Keratinocyte (primary cell): ENCODE data around the gene SLCO1B3.
"Not testable (repeated sequence)": the region's sequence is repeated elsewhere in the genome, so short reads cannot be mapped to it uniquely, and the experiment has no call there.

Source experiments
- CTCF ChIP-seq, 3 experiments: IDR thresholded peaks in 1 of 3; conservative IDR thresholded peaks in 1 of 3; optimal IDR thresholded peaks in 1 of 3; 2 replicates in 2 of 3; 3 replicates in 1 of 3; pipeline versions ENCODE3 to v1.5.1; 2011; ENCODE audit warnings: low read length in 3 of 3, mild to moderate bottlenecking in 3 of 3, moderate library complexity in 2 of 3, control low read depth in 1 of 3, inconsistent platforms in 1 of 3; ENCODE audit not compliant: insufficient read depth in 2 of 3; ENCODE audit errors: extremely low read depth in 1 of 3
- EZH2 ChIP-seq: IDR thresholded peaks from one replicate; pipeline ENCODE4 v1.6.1; 2012; ENCODE audit warnings: inconsistent platforms, mild to moderate bottlenecking, low read length, moderate library complexity

- not testable (repeated sequence) for TF ChIP-seq CTCF (optimal IDR thresholded peaks at IDR 0.05 in 1 of 3, IDR thresholded peaks at IDR 0.05 in 1 of 3, conservative IDR thresholded peaks at IDR 0.05 in 1 of 3; ENCODE audit: extremely low read depth in 1 of 3, insufficient read depth in 2 of 3, low read length in 3 of 3); EZH2
Measured at GRCh38 chr12:20779971-20780370, 30.5 kb upstream of the SLCO1B3 start.
